ENCODE results near the gene ESYT2. TPM values are rescaled to one million over a fixed set of nuclear protein-coding genes. Genes with fewer than 3 reads are reported as not detected.

Gene ESYT2
- polyA plus RNA-seq, 1 donor (not counting 4 experiments of a cell fraction or from before 2014, with no cell fraction given), result 45.9 TPM

DNA sequence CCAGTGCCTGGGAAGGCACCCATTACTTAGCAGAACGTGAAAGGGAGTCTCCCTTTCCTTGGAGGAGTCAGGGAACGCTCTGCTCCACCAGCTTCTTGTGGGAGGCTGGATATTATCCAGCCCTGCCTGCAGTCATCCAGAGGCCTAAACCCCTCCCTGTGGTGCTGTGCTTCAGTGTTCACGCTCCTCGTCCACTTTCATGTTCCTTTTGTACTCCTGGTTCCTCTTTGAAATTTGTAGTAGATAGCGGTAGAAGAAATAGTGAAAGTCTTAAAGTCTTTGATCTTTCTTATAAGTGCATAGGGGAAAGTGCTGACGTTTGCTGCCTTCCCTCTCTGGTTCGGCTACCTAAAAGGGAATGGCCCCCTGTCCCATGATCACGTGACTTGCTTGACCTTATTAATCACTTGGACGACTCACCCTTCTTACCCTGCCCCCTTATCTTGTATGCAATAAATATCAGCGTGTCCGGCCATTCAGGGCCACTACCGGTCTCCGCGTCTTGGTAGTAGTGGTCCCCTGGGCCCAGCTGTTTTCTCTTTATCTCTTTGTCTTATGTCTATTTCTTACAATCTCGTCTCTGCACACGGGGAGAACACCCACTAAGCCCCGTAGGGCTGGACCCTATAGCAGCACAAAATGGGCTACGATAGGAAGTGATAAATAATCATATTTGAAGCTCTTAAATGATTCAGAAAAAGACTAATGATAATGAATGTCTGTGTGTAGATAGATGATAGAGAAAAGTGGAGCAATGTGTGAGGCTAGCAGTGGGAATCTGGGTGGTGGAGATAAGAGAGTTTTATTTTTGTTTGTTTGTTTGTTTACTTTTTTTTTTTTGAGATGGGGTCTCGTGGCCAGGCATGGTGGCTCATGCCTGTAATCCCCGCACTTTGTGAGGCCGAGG, 5.8 kb upstream of the ESYT2 start:
- H3K4me2 ChIP-seq (ENCODE audit: control insufficient read depth, extremely low read depth, insufficient read depth, low read depth, low read length), result no peak overlapping the region
- DNase-seq (ENCODE audit: low read depth, low spot score) (no peak), FAIRE-seq (no peak)
- no peak overlapping the region for H3K27ac ChIP-seq (ENCODE audit: control insufficient read depth, insufficient read depth, low read length)
- H3K9ac ChIP-seq (ENCODE audit: control insufficient read depth, extremely low read depth, insufficient read depth, low read length), result no peak overlapping the region
- no peak for TF ChIP-seq EZH2 (IDR thresholded peaks at IDR 0.05; ENCODE audit: low read length)
- TF ChIP-seq, protein P1, sequence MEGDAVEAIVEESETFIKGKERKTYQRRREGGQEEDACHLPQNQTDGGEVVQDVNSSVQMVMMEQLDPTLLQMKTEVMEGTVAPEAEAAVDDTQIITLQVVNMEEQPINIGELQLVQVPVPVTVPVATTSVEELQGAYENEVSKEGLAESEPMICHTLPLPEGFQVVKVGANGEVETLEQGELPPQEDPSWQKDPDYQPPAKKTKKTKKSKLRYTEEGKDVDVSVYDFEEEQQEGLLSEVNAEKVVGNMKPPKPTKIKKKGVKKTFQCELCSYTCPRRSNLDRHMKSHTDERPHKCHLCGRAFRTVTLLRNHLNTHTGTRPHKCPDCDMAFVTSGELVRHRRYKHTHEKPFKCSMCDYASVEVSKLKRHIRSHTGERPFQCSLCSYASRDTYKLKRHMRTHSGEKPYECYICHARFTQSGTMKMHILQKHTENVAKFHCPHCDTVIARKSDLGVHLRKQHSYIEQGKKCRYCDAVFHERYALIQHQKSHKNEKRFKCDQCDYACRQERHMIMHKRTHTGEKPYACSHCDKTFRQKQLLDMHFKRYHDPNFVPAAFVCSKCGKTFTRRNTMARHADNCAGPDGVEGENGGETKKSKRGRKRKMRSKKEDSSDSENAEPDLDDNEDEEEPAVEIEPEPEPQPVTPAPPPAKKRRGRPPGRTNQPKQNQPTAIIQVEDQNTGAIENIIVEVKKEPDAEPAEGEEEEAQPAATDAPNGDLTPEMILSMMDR (optimal IDR thresholded peaks at IDR 0.05 in 1 of 3, IDR thresholded peaks at IDR 0.05 in 1 of 3, conservative IDR thresholded peaks at IDR 0.05 in 1 of 3; ENCODE audit: extremely low read depth in 1 of 3, insufficient read depth in 2 of 3, low read length in 3 of 3), result no peak
- H4K20me1 ChIP-seq (ENCODE audit: control insufficient read depth, extremely low read depth, insufficient read depth, low read length), result no peaks in the 10 kb centered on the region
- no peak overlapping the region for H2AFZ ChIP-seq (ENCODE audit: control insufficient read depth, low read length)
- dilution Hi-C loops (cut with MboI; ENCODE audit: extremely low pct_ligation_motif_present, low sequenced_read_pairs), result no loop called here
- H3K4me3 ChIP-seq (ENCODE audit: control insufficient read depth in 2 of 3, extremely low read depth in 1 of 3, insufficient read depth in 2 of 3, low read depth in 1 of 3, low read length in 3 of 3), result no peak overlapping the region
- no peaks in the 10 kb centered on the region for H3K27me3 ChIP-seq (ENCODE audit: control insufficient read depth, extremely low read depth, insufficient read depth, low read length)
- no peaks in the 10 kb centered on the region for H3K36me3 ChIP-seq (ENCODE audit: control insufficient read depth in 2 of 2, extremely low read depth in 1 of 2, insufficient read depth in 2 of 2, low read length in 2 of 2)
- H3K9me3 ChIP-seq (ENCODE audit: control insufficient read depth, low read depth, low read length), result no peaks in the 10 kb centered on the region
- no peaks in the 10 kb centered on the region for H3K9me1 ChIP-seq (ENCODE audit: control insufficient read depth, extremely low read depth, insufficient read depth, low read length)
- H3K79me2 ChIP-seq (ENCODE audit: control insufficient read depth, insufficient read depth, low read length), result no peaks in the 10 kb centered on the region
- H3K4me1 ChIP-seq (ENCODE audit: control insufficient read depth, extremely low read depth, insufficient read depth, low read length), result peaks cover 5% of the 10 kb centered on the region

DNA sequence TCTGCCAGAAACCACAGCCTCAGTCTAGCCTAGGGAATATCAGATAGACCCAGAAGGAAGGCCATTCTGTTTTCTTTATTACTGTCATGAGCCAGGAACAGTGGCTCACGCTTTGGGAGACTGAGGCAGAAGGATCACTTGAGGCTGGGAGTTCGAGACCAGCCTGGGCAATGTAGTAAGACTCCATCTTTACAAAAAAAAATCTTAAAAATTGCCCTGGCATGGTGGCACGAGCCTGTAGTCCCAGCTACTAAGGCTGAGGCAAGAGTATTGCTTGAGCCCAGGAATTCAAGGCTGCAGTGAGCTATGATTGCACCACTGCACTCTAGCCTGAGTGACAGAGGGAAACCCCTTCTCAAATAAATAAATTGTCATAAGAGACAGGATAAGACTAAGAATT, 3.7 kb upstream of the ESYT2 start:
- Histone ChIP-seq H3K9me1 (ENCODE audit: control insufficient read depth, extremely low read depth, insufficient read depth, low read length) (no peaks in the 10 kb centered on the region), H3K79me2 (ENCODE audit: control insufficient read depth, insufficient read depth, low read length) (peaks cover 9% of the 10 kb centered on the region), H3K9ac (ENCODE audit: control insufficient read depth, extremely low read depth, insufficient read depth, low read length) (no peak overlapping the region), H3K4me2 (ENCODE audit: control insufficient read depth, extremely low read depth, insufficient read depth, low read depth, low read length) (no peak overlapping the region), H3K36me3 (ENCODE audit: control insufficient read depth in 2 of 2, extremely low read depth in 1 of 2, insufficient read depth in 2 of 2, low read length in 2 of 2) (no peaks in the 10 kb centered on the region), H3K4me1 (ENCODE audit: control insufficient read depth, extremely low read depth, insufficient read depth, low read length) (peaks cover 7% of the 10 kb centered on the region), H3K4me3 (ENCODE audit: control insufficient read depth in 2 of 3, extremely low read depth in 1 of 3, insufficient read depth in 2 of 3, low read depth in 1 of 3, low read length in 3 of 3) (no peak overlapping the region), H3K27ac (ENCODE audit: control insufficient read depth, insufficient read depth, low read length) (no peak overlapping the region), H3K9me3 (ENCODE audit: control insufficient read depth, low read depth, low read length) (no peaks in the 10 kb centered on the region), H2AFZ (ENCODE audit: control insufficient read depth, low read length) (no peak overlapping the region), H3K27me3 (ENCODE audit: control insufficient read depth, extremely low read depth, insufficient read depth, low read length) (no peaks in the 10 kb centered on the region), H4K20me1 (ENCODE audit: control insufficient read depth, extremely low read depth, insufficient read depth, low read length) (no peaks in the 10 kb centered on the region)
- dilution Hi-C loops (cut with MboI; ENCODE audit: extremely low pct_ligation_motif_present, low sequenced_read_pairs), result no loop called here
- no peak for DNase-seq (ENCODE audit: low read depth, low spot score)
- TF ChIP-seq EZH2 (IDR thresholded peaks at IDR 0.05; ENCODE audit: low read length), result no peak
- TF ChIP-seq, protein P1 (optimal IDR thresholded peaks at IDR 0.05 in 1 of 3, IDR thresholded peaks at IDR 0.05 in 1 of 3, conservative IDR thresholded peaks at IDR 0.05 in 1 of 3; ENCODE audit: extremely low read depth in 1 of 3, insufficient read depth in 2 of 3, low read length in 3 of 3), result no peak
- FAIRE-seq, result no peak
